Left renal pelvis (tissue), 4 donors: ENCODE measurements around the gene NSG1. TPM values are rescaled to one million over a fixed set of nuclear protein-coding genes. Genes with fewer than 3 reads are reported as not detected.

ENCODE experiments used
- DNase-seq, 4 donors: peaks; one replicate each; pipeline ENCODE4 v3.0.0-alpha.2; 2013; ENCODE audit warnings: low read depth in 4 of 4, low spot score in 3 of 4
- polyA plus RNA-seq, 4 donors: library from polyadenylated mRNA; unstranded; fragments of 120-200 nt; gene quantifications; one replicate each; pipeline ENCODE4 v1.2.1, GENCODE V29; 2013; ENCODE audit not compliant: insufficient read length in 4 of 4

NSG1 gene
- polyA plus RNA-seq, 4 donors: 4.4 to 5.4 (median 4.9) TPM

DNA sequence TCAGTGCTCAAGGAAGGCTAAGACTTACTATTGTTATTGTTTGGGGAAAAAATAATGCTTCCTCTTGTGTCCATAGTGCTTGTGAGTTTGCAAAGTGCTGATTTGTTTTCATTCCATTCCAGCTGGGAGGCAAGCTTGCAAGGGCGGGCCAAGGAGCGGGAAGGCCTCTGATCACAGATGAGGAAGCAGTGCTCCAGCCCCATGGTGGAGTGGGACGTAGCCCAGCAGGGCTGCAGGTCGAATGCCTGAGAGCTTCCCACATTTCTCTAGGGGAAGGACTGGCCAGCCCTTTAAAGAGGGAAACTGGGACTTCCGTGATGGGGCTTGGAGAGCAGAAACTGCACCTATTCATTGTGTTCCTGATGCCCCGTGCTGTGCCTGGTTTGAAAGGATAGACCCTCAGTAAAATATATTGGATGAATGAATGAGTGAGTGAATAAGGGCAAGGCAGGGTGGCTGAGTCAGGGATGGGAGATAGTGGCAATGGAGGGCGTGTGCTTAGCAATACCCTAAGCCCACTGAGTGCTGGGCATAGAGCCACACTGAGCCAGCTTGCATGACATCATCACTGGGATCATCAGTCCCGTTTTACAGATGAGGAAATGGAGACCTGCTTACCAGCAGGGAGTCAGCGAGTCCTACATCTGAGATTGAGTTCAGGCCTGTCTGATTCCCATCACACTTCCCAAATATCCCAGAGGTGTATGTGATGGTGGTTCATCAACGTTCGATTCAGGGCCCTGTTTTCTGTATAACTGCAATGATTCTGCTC, 17.9 kb upstream of the NSG1 start:
- DNase-seq: no peak

DNA sequence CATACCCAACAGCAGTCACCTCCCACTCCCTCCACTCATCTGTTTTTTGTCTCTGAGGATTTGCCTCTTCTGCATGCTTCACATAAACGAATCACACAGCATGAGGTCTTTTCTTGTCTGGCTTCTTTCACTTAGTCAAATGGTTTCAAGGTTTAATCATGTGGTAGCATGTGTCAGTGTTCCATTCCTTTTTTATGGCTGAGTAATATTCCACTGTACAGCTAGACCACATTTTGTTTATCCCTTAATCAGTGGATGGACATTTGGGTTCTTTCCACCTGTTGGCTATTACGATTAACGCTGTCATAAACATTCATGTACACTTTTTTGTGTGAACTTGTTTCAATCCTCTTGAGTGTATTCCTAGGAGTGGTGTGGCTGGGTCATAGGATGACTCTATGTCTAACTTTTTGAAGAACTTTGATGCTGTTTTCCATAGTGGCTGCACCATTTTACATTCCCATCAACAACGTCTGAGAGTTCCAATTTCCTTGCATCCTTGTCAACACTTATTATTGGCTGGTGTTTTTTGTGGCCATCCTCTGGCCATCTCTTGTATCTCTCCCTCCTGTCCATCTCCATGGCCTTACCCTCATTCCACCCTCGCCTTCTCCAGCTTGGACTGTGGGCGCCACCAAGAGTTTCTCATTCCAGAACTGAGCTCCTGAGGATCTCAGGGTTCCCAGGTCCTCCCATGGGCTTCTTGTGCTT, 12.4 kb upstream of the NSG1 start:
- no peak for DNase-seq

DNA sequence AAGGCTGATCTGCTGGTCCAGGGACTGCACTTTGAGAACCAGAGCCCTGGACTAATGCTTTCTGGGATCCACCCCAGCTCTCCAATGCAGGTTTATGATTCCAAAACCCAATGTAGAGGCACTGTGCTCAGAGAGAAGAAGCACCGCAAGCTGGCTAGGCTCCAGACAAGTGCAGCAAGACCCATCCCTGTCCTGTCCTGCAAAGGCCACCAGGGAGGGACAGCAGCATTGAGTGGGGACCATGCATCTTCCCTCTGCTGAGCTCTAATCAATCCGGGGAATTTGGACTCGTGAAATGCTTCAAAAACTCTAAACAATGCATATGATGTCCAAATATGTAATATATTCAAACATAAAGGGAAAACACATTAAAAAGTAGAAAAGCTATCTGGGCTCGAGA, 10.8 kb upstream of the NSG1 start:
- no peak for DNase-seq

DNA sequence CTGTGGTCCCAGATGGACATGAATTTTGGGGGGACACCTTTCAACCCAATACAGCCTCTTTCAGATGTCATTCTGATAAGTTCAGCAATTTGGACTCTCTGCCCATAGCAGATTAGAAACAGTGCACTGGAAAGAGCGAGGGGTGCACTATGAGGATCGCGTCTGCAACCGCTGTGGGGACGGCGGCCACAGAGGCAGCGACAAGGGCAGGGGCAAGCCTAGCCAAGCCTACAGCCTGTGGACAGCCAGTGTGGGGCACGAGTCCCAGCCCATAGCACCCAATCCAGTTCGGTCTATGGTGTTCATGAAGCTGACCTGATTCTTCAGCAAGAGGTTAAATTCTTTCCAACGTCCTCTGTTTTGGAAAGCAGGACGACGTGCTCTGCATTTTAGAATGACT, 9.7 kb upstream of the NSG1 start:
- no peak for DNase-seq

DNA sequence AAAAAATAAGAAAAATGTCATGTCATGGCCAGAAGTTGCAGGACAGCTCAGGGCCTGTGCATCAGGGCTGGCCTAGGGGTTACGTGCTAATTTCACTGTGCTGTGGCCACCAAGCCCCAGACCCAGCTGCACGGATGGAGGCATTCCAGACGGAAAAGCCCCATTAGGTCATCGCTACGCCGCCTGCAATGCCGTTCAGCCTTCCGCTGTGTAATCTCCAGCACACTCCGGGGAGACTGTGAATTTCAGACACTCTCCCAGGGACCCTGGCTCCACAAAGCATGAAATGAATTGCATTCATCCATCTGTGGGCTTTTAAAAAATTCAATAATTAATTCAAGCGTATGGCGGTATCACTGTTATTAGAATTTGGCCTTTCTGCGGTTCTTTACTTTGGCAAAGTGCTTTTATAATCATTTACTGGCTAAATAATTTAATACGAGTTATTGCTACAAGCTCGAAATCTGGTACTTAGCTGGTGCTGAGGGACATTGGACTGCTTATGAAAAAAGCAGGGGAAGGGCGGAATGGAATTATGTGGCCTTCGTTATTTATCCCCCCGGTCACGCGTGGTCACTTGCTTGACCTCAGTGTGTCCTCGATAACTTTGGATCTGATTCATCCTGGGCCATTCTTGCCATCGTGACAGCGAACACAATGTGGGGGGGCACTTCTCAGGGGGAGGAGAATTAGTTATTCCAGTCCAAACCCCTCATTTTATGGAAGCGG, 9.0 kb upstream of the NSG1 start:
- no peak for DNase-seq

DNA sequence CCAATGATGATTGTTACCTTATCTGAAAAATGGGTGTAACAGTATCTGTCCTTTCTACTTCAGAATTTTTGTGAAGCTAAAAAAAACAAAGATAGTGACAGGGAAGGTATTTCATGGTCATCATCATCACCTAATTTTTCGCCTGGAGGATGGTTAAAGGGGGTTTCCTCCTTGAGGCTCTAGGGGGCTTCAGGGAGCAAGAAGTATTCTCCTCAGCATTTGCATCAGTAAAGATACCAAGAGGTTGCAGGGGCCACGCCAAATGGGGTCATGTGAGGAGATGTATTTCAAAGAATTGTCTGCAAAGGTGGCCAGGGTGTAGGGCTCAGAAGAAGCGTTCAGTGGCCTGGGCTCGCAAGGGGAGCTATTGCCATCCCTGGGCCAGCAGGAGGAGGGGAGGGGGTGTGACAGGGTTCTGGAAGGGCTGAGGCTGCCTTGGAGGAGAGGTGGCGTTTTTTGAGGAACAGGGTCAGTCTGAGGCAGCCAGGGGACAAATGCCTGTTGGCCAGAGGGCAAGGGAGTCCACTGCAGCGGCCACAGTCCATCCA, 7.3 kb upstream of the NSG1 start:
- no peak for DNase-seq

DNA sequence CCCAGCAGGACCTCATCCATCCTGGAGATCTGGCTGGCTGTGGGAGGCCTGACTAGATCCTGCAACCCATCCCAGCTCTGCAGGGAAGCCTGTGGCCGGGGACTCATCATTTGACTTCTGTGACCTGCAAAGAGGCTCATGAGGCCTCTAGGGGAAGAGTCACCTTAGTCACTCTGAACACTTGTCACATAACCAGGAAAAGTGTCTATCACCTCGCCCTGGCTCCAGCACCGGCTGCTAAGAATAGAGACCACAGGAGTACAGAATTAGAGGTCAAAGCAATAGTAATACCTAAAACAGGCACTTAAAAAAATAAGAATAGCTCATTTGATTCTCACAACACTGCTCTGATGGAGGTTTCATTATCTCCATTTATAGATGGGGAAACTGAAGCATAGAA, 3.8 kb upstream of the NSG1 start:
- no peak for DNase-seq

DNA sequence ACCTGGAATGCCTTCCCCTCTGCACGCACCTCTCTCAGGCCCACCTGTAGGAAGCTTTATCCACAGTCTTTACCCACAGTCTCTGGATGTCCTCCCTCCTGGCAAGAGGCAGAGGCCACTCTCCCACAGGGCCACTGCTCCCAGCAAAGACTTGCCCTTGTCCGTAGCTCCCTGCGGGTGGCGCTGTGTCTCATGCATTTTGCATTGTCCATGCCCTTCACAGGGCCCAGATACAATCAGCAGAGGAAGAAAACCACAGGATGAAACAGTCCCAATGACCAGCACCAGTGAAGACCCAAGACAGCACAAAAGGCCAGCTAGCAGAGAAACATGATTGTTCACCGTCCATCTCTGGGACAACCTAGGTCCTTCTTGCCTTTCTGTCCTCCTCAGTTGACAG, 2.1 kb upstream of the NSG1 start:
- no peak for DNase-seq

DNA sequence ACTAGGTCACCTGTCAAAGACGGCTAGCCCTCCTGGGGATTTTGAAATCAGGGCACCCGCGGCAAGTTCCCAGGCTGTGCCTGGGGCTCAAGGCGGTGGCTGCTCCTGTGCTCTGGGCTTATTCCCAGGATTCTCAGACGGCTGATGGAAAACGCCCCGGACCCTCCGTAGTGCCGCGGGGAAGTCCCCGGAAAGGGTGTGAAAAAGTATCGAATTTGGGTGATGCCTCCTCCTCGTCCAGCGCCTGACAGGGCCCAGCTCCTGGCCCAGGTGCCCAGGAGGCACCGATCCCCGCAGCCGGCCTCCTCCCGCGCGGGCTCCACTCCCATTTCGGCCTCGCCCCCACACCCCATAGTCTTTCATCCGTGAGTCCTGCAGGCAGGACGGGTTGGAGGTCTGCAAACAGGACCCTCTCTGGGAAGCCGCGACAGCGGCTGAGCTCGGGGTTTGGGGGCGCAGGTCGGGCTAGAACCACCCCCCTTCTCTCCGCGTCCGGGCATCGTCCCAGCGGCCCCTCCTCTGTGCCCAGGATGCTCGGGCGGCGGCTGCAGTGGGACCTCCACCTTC, 1.1 kb upstream of the NSG1 start:
- no peak for DNase-seq

DNA sequence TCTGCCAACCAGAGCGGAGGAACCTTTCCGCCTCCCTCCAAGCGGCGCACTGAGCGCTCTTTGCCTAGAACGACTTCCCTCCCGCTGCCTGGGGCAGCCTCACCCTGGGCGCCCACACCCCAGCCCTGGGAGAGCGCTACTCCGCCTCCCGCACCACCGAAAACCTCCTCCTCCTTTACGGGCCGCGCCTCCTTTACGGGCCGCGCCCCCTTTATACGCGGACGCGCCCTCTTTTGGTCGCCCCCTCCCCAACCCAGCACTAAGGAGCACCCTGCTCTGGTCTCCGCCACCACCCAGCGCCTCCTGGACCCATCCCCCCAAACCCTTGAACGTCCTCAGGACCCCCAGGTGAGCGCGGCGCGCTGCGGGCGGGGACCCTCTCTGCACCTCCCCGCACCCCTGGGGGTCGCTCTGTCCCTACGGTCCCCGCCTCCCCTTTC, 586 bp upstream of the NSG1 start:
- DNase-seq: no peak

DNA sequence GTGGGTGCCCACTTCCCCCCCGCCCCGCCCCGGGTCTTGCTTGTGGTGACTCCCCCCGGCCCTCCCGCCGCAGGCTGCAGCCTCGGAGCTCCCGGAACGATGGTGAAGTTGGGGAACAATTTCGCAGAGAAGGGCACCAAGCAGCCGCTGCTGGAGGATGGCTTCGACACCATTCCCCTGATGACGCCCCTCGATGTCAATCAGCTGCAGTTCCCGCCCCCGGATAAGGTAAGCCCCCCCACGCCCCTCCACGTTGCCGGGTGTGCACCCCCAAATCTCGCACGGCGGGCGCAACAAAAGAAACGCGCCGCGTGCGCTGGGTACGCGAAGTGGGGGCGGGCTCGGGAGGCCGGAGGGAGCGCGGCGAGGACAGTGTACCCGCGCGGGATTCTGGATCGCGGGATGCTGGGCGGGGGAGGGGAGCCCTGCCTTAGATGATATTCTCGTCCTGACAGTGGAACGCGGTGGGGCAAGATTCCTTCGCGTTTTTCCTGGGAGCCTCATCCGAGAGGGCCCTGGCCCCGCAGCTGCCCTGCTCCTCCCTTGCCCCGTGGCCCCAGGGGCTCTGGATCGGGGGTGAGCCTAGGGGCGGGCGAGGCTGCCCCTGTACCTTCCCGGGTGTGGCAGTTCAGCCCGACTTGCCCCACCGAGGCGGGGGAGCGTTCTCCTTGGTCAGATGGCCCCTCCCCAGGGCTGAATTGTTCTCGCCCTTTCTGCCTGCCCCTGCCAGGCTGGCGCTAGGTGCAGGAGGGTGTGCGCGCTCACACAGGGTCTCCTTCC, 819 bp downstream of the NSG1 start:
- no peak for DNase-seq

DNA sequence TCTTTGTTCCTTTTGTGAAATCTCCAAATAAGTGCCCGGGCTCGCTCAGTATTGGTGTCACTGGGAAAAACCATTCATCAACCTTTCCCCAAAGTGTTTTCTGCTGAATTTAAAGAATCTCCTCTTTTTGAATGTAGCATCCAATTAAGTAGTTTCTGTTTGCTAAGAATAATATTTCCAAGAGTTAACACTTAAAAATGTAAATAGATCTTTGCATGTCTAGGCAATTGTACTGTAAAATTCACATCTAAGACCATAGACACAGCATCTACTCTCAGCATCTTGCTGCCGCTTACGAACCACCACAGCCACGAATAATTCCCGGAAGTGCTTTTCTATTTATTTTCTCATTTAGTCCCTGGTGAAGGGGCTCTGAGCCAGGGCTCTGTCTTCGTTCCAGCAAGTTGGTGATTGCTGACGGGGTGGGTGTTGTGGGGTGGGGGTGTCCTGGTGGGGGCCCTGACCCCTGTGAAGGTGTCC, 1.4 kb downstream of the NSG1 start:
- DNase-seq: no peak

DNA sequence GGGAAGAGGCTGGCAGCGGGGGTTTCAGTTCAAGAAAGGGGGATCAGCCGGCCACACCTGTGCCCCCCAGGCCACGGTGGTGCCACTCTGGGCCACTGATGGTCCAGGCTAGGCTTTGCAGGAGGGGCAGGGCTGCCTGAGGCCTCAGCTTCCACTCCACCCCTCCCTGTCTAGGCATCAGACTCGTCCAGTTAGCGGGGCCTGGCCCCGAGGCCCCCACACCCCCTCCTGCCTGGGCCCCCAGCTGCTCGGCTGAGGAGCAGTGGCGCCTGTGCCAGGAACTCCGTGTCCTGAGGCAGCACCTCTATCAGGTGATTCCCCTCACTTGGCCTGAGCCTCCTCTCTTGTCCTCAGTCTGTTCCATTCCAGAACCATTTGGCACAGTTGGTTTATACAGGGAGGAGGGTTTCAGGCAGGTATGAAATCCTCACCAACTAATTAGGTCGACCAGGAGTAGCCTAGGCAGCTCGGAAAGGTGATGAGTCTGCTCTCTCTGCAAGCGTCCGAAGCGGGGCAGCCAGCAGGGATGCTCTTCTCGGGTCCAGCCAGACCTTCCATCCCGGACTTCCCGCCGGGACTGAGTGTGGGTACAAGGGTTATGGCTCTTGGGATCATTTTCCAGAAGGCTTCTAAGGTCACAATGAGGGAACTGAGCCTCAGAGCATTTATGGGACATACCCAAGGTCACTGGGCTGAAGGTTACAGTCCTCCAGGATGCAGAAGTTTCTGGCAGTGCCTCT, 2.1 kb downstream of the NSG1 start:
- DNase-seq: no peak

DNA sequence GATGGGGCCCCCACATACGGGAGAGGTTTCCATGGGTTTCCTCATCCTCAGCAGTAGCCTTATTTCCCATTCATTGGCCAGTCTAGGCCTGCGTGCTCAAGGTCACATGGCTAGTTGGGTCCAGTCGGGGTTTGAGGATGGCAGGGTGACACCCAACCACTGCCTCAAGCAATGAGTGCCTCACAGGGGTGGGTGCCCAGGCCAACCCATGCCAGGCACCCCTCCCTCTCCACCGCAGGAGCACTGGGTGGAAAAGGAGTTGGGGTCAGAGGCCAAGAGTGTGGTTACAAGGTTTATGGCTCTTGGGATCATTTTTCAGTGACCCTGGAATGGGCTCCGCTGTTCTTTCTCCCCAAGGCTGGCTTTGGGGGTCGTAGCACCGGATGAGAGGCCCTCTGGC, 3.1 kb downstream of the NSG1 start:
- DNase-seq: no peak

DNA sequence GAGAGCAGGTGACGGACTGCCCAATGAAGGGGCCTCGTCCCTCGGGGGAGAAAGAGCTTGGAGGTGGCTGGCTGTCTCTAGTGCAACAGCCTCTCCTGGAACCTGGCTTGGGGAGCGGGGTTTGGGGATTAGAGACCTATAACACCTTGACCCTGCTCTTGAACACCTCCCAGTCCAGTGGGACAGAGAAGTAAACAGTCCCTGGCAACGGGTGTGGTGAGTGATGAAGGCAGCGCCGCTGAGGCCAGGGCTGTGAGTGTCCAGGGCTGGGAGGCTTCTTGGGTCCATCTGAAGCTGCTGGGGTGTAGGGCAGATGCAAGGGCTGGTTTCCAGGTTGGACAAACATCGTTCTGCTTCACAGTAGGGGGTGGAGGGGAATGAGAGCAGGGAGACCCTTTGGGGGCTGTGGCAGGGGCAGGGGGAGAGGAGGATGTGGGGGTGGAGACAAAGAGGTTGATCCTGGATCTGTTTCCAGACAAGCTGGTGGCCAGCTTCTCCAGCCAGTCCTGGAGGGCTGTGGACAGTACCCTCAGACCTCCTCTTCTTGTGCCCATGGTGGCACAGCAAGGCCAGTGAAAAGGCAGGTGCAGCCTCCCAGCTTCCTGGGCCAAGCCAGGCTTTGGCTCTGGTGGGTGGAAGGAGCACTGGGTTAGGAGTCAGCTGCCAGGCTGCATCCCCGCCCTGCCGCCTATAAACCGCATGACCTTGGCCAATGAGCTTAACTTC, 3.8 kb downstream of the NSG1 start:
- no peak for DNase-seq

DNA sequence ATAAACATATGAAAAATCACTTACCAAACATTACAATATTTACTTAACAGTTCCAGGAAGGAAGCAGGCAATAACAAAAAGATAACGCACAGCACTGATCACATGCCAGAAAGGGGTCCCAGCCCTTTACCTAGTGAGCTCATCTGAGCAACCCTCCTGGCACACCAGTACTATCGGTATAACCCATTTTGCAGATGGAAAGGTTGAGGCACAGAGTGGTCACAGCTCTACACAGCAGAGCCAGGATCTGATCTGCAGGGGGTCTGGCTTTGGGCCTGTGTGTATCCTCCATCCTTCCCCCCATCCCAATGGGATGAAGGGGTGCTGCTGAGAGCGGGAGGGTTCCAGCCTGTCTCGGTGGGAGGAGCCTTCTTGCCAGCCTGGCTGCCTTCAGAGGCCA, 5.0 kb downstream of the NSG1 start:
- DNase-seq: no peak

DNA sequence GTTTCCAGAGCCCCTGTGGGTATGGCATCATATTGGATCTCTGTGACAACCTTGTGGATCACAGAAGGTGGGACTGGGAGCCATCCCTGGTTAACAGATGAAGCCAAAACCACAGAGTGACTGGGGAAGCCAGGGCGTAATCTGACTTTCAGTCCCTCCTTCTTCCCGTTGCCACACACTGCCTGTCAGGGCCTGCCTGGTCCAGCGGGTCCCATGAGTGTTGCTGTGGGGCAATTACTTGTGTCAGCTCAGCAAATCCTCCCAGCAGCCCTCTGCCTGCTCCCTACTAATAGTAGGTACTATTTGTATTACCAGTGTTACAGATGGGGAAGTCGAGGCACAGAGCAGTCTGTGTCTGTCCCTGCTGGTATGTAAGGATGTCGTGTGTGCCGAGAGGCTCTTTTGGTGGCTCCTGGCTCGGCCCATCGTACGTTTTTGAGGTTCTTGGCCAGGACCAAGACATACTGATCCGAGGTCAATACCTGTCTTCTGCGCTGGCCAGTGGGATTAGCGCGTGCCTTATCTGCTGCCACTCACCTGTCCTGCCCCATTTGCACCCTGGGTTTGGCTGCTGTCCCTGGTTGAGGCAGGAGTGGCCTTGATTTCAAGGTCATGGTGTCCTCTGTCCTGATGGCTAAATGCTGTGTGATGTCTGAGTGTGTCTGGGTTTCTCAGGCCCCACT, 5.7 kb downstream of the NSG1 start:
- no peak for DNase-seq

DNA sequence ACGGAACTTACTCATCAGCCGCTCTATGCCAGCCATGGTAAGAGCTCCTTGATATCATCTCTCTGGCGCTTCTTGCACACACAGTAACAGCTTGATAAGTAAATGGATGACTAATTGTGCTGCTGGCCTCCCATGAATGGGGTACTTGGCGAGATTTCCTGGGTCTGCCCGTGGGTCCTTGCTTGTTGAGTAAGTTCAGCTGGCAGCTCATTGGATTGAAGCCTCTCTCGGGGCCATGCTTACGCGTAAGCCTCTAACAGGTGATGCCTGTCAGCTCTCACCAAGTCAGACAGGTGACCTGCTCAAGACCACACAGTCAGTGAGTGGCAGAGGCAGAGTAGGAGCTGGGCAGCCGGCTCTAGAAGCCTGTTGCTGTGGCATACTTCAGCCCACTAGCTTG, 7.7 kb downstream of the NSG1 start:
- no peak for DNase-seq
